GM10266 (cell line): ENCODE data around the gene TBC1D5.
"Not testable (repeated sequence)": the region's sequence is repeated elsewhere in the genome, so short reads cannot be mapped to it uniquely, and the experiment has no call there.

Experiments
- DNase-seq: peaks from one replicate; pipeline ENCODE4 v3.0.0; 2012; ENCODE audit errors: extremely low spot score
- CTCF ChIP-seq: IDR thresholded peaks from 2 replicates; pipeline ENCODE4 v1.5.1; 2012; ENCODE audit warnings: mild to moderate bottlenecking, low read depth; ENCODE audit not compliant: control insufficient read depth, insufficient read depth; ENCODE audit errors: missing control alignments

Gene TBC1D5

DNA sequence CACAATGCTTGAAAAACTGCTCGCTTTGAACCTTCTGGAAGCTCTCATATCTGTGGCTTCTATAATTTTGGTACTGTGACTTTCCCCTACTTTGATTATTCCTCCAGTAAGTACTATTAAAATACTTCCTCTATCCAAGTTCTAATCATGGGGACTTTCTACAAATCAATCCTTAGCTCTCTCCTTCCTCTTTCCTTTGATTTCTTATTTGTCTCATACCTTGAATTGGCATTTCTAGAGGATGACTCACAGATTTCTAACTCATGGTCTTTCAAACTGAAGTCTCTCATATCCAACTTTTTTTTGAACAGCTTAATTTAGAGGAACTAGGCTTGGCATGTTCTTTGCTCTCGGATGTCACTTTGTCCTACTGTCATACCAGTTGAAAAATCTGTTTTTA, 241.8 kb downstream of the TBC1D5 start:
- DNase-seq = no peak
- TF ChIP-seq CTCF = no peak

DNA sequence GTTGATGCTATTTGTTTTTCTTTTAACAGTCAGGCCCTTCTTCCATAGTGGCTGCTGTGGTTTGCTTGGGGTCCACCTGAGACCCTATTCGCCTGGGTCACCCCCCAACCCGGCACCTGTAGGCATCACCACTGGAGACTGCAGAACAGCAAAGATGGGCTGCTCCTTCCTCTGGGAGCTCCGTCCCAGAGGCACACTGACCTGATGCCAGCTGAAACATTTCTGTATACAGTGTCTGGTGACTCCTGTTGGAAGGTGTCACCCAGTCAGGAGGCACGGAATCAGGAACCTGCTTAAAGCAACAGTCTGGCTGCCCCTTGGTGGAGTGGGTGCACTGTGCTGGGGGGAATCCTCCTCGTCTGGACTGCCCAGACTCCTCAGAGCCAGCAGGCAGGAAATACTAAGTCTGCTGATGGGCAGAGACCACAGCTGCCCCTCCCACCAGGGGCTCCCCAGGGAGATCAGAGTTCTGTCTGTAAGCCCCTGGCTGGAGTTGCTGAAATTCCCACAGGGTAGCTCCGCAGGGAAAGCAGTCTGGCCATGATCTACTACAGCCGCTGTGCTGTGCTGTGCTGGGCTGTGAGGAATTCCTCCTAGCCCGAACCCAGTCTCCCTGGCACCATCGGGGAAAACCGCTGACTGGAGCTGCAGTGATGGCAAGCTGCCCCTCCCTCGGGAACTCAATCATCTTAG, 248.2 kb downstream of the TBC1D5 start:
- TF ChIP-seq CTCF = no peak
- DNase-seq = no peak

- no peak for TF ChIP-seq CTCF
- no peak for DNase-seq
Observed at GRCh38 chr3:17491601-17492000, 250.8 kb downstream of the TBC1D5 start.

GRCh38 chr3:17491190-17491589, 251.2 kb downstream of the TBC1D5 start:
- DNase-seq = not testable (repeated sequence)

DNA sequence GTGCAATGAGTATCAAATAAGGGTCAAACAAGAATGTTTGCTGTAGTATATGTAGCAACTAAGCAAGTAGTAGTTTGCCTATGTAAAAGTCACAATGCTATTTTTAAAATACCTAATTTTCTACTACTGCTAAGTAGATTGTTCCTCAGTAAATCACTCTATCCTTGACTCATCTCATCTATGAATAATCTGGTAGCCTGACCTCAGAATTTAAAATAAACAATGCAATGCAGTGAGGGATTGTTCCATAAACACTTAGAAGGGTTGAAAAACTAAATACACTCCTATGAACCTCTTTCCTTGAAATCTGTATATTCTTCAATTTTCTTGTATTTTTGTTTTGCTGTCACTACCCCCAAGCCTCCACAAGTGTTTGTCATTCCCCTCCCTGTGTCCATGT, 253.3 kb downstream of the TBC1D5 start:
- DNase-seq = no peak
- no peak for TF ChIP-seq CTCF

DNA sequence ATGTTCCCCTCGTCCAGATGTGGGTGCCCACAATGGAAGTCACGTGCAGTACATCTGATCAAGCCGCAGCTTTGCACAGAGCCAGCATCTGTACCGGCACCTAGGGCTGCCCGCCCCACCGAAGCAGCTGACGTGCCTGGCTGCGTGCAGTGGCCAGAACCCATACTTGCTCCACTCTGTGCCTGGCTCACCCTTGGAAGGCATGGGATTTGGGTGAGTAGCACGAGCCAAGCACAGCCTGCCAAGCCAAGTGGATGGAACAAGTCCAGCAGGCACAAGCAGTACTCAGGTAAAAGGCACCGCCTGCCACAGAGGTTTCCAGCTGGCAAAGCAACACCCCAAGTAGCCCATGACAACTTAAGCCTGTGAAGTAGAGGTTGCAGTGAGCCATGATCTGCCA, 261.3 kb downstream of the TBC1D5 start:
- no peak for TF ChIP-seq CTCF
- no peak for DNase-seq

- no peak for TF ChIP-seq CTCF
- DNase-seq = no peak
Observed at GRCh38 chr3:17479681-17480405, 262.6 kb downstream of the TBC1D5 start.
